ENCODE data around the gene PGM2L1. TPM values are rescaled to one million over a fixed set of nuclear protein-coding genes. Genes with fewer than 3 reads are reported as not detected.

Gene PGM2L1
- total RNA-seq, 2 donors from 2014 or later: 3.1 to 3.3 TPM

DNA sequence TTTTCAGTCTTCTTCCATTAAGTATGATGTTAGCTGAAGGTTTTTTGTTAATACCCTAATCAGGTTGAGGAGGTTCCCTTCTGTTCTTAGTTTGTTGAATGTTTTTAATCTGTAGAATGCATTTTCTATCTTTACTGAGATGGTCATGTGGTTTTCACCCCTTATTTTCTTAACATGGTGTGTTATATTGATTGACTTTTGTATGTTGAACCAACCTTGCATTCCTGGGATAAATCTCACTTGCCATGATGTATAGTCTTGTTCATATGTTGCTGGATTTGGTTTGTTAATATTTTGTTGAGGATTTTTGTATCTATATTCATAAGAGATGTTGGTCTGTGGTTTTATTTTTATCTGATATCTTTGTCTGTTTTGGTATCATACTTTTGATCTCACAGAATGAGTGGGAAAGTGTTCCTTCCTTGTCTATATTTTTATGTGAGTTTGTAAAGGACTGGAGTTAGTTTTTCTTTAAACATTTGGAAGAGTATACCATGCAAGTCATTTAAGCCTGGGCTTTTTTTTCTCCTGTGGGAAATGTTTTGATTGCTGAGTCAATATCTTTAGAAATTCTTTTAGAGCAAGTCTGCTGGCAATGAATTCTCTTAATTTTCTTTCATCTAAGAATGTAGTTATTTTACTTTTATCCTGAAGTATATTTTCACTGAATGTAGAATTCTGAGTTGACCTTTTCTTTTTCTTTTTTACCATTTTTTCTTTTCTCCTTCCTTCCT, 81.3 kb downstream of the PGM2L1 start:
- ATAC-seq: no peak

GRCh38 chr11:74312326-74312725, 85.9 kb downstream of the PGM2L1 start:
- DNase-seq: no peak
- ATAC-seq: peak in 1 of 2 donors; percentile 18
- intact Hi-C loops (cut with DNase I): no loop called here

More for the DNA sequence above, 81.3 kb downstream of the PGM2L1 start:
- DNase-seq: no peak
- intact Hi-C loops (cut with DNase I): no loop called here

- intact Hi-C loops (cut with DNase I): no loop called here
- DNase-seq (peak; percentile 79), ATAC-seq (peak; percentile 98 to 99)
These were observed 86.8 kb downstream of the PGM2L1 start, which contains the start of gene P4HA3 for GRCh38 chr11:74311352-74311926. TSS of gene P4HA3 (minus strand) at chr11:74311640. CDS start at chr11:74311611, 29 bp downstream.

DNA sequence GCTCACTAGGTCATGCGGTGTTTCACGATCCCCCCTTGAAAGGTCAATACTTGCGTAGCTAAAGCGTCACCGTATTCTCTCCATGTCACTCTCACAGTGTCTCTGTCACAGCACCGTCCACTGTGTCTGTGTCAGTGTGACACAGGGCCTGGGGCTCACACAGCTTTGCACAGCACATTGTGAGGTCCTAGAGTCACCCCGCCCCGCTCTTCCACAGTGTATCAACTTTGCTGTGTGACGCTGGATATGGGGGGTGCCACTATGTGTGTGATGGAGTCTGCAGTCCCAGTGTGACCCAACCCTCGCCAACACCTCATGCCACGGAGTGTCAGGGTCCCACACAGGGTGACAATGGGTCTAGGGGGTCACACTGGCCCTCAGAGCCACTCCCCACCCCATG, 87.4 kb downstream of the PGM2L1 start:
- peak in 1 of 2 donors; percentile 9 for ATAC-seq
- intact Hi-C loops (cut with DNase I): no loop called here
- no peak for DNase-seq

DNA sequence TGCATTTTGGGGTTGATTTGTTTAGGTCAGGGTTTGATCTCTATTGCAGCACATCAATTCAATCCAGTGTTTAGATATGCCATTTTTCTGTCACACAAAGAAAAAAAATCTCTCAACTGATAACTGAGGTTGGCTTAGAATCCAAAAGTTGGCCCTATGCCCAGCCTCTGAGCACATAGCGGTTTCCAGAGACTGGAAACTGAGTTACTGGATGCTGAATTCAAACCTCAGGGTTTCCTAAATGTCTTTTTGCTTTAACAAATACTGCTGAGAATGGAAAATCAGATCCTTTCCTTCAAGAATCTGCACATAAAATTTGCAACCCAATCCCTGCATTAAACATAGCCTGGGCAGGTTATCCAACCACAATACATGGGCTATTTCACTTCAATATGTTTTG, 90.8 kb downstream of the PGM2L1 start:
- DNase-seq (peak; percentile 49), ATAC-seq (no peak)
- intact Hi-C loops (cut with DNase I): no loop called here

DNA sequence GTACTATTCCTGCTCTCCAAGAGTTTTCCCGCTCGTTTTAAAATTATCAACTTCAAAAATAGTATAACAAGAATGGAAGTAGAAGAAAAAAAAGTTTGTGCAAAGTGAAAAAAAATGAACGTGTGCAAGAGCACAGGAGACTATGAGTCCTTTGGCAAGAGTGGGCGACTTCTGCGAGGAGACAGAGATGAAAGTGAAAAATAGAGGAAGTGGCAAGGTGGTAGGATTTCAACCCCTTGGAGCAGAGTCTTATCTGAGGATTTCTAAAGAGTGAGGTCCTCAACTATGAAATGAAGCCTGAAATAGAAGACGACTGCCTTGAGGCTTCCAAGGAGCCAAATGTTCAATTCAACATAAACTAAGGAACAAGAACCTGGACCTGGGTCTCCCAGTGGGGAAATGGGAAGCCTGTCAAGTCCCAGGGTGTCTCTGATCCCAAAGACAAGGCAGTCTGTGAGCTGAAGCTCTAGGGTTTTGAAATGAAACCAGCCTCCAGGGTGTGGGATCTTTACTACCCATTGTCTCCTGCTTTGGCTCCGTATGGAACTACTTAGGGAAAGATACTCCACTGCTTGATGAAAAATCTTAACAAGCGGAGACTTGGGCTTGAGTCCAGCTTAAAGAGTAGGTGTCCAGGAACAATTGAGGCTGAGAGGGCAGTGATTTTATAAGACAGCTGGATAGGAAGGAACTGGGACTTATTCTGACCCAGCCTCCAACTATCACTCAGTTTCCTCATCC, 91.6 kb downstream of the PGM2L1 start:
- ATAC-seq: no peak
- DNase-seq: no peak
- intact Hi-C loops (cut with DNase I): no loop called here

DNA sequence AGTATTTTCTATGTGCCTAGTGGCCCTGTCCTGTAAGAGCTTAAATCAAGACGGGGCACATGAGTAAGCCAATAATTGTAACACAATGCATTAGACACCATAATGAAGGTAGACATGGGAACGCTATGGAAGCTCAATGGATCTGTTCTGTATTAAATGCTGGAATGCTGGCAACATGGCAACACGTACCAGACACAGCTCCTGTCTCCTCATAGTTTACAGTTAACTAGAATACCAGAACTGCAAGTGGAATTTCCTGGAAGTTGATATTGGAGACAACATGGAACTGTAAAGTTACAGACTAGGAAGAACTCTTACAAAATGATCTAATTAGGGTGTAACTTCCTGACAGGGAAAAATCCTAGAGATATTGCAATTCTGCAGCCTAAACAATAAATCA, 99.2 kb downstream of the PGM2L1 start:
- DNase-seq (no peak), ATAC-seq (no peak)
- intact Hi-C loops (cut with DNase I): no loop called here

GRCh38 chr11:74297484-74297883, 100.7 kb downstream of the PGM2L1 start:
- ATAC-seq (no peak), DNase-seq (no peak)
- intact Hi-C loops (cut with DNase I): no loop called here

DNA sequence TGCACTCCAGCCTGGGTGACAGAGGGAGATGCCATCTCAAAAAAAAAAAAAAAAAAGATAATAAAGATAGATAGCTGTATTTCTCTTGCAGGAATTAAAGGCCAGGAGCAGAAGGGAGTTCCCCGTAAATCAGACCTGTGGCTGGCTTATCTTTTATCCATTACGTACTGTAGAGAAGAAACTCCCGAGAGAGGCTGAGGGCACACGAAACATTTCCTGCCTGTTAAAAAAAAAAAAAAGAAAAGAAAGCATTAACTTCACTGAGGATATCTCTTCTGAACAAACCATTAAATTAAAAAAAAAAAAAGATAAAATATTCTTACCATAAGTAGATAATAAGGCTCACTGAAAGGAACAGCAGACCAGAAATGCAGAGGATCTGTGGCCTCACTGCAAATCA, 109.3 kb downstream of the PGM2L1 start:
- peak in 1 of 2 donors; percentile 89 for ATAC-seq
- intact Hi-C loops (cut with DNase I): no loop called here
- DNase-seq: no peak

DNA sequence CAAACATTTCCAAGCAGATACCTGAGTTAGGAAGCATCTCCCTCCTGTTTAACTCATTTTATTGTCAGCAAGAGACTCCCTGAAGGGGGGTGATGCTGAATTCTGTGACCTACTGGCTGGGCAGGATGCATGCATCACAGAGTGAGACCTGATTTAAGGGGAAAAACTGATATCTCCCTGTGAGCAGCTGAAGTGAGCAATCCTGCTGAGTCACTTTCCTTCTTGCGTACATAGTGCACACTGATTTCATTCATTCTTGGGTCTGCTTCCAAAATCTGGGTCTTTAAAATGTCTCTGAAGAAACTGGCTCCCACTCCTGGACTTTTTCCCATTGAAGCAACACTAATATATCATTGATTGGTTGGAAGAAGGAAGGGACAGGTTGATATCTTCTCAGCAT, 110.1 kb downstream of the PGM2L1 start:
- intact Hi-C loops (cut with DNase I): no loop called here
- peak; percentile 38 for DNase-seq
- ATAC-seq: peak; percentile 47 to 99

DNA sequence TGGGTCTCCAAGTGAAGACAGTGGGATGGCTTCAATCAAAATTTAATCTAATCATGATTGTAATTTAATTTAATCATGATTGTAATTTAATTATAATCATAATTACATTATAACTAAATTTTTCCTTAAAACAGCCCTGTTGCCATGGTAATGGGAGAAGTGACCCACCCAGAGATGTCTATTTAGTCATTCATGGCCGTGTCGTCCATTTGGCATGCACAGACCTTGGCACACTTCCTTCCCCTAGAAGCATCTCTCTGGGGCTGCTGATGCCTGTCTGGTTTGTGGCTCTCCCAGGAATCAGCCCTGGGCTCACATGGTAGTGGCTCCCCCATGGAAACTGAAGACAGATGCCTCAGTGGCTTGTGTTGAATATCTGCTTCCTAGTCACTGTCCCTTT, 113.8 kb downstream of the PGM2L1 start:
- DNase-seq (no peak), ATAC-seq (no peak)
- intact Hi-C loops (cut with DNase I): no loop called here

DNA sequence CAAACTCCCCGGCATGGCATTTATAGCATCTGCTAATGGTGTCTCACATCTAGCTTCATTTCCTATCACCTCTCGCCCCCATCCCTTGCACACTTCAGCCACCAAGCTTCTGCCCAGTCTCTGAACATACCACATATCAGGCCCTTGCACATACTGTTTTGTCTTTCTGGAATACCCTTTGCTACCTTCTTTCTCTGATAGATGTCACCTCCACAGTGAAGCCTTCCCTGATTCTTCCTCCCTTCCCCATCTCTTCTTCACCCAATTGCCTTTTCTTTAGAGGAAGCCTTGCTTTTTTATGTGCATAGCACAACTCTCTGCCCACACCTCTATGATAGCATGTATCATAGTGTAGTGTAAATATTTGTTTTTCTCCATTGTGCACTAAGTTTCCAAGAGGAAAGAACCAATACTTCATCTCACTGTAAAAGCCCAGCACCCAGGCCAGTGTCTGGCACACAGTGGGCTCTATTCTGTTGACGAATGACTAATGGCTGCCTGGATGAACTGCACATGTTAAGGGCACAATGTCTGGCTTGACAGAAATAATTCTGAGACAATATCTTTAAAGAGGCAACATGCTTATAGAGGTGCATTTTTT, 114.6 kb downstream of the PGM2L1 start:
- intact Hi-C loops (cut with DNase I): no loop called here
- DNase-seq (no peak), ATAC-seq (no peak)

DNA sequence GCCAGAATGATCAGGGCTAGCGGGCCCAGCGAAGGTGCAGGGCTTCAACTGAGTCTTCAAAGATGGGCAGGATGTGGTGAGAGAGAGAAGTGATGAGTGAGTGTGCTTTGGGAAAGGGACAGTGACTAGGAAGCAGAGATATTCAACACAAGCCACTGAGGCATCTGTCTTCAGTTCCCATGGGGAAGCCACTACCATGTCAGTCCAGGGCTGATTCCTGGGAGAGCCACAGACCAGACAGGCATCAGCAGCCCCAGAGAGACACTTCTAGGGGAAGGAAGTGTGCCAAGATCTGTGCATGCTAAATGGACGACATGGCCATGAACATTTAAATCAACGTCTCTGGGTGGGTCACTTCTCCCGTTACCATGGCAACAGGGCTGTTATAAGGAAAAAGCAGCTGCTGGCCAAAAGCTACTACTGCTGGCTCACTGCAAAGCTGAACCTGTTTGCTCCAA, 115.3 kb downstream of the PGM2L1 start:
- DNase-seq: no peak
- no peak for ATAC-seq
- intact Hi-C loops (cut with DNase I): no loop called here

- no peak for DNase-seq
- ATAC-seq: no peak
- intact Hi-C loops (cut with DNase I): no loop called here
These were observed 115.8 kb downstream of the PGM2L1 start for GRCh38 chr11:74282421-74282820.

- intact Hi-C loops (cut with DNase I): no loop called here
- DNase-seq (no peak), ATAC-seq (no peak)
These were observed 117.7 kb downstream of the PGM2L1 start for GRCh38 chr11:74280494-74280893.

Small RNA genes lying within 50 kb of the gene (microRNA-seq; reads per million reads assigned to microRNA genes)
- gene MIR548AL: 0.20 to 0.54 reads per million in 2 donors

Other genes starting within 250 kb of the PGM2L1 start
- gene C2CD3, start 227.4 kb downstream of the PGM2L1 start, total RNA-seq: 10 to 100 TPM; 12.2 to 17.9 TPM
- gene PPME1, start 227.1 kb downstream of the PGM2L1 start, total RNA-seq: 10 to 100 TPM; 26.9 to 31.7 TPM
- under 1 TPM; 0.31 to 0.38 TPM for gene P4HA3, start 86.8 kb downstream of the PGM2L1 start, total RNA-seq
- gene KCNE3, start 69.1 kb upstream of the PGM2L1 start, total RNA-seq: 1 to 10 TPM; 2.6 to 7.5 TPM
- gene LIPT2, start 95.3 kb upstream of the PGM2L1 start, total RNA-seq: 1 to 10 TPM; 1.5 to 2.0 TPM
- gene POLD3, start 194.1 kb upstream of the PGM2L1 start, total RNA-seq: 1 to 10 TPM; 6.7 to 8.9 TPM